Activated T-helper 1 cell treated with anti-CD3 and anti-CD28 coated beads, Interleukin-12 subunit alpha, Interleukin-12 subunit beta, Interleukin-2, Interleukin-4 antibody, amounts not matched to agents 30 ng/mL and 10 ng/mL and 1 ng/mL, durations not matched to agents 14 hours and 24 hours and 36 hours (primary cell): ENCODE data around the gene GPLD1. TPM values are rescaled to one million over a fixed set of nuclear protein-coding genes. Genes with fewer than 3 reads are reported as not detected.

ENCODE experiments used
- DNase-seq: peaks from one replicate; pipeline ENCODE4 v3.0.0; 2021; ENCODE audit warnings: low spot score
- H3K27ac Mint-ChIP-seq: one replicate; pipeline ENCODE4 v1.8.0; 2021; ENCODE audit warnings: mild to moderate bottlenecking, mixed read lengths
- H3K27me3 Mint-ChIP-seq: one replicate; pipeline ENCODE4 v1.8.0; 2022; ENCODE audit warnings: mild to moderate bottlenecking, moderate library complexity, mixed read lengths; ENCODE audit not compliant: insufficient read depth
- H3K36me3 Mint-ChIP-seq: one replicate; pipeline ENCODE4 v1.8.0; 2021; ENCODE audit warnings: low read depth, mixed read lengths
- H3K4me1 Mint-ChIP-seq: one replicate; pipeline ENCODE4 v1.8.0; 2021; ENCODE audit warnings: low read depth, mixed read lengths
- H3K4me3 Mint-ChIP-seq: one replicate; pipeline ENCODE4 v1.8.0; 2021; ENCODE audit warnings: mild to moderate bottlenecking, moderate library complexity, mixed read lengths
- H3K9me3 Mint-ChIP-seq: one replicate; pipeline ENCODE4 v1.8.0; 2021; ENCODE audit warnings: mixed read lengths
- intact Hi-C: fragments of 100-400 bp; cut with micrococcal nuclease; formaldehyde crosslinking; loops from one replicate; pipeline ENCODE4 v1.15.1; 2024
- total RNA-seq: library from RNA; stranded (reverse); gene quantifications from 2 replicates; pipeline ENCODE4 v1.2.3, GENCODE V29; 2022

The GPLD1 gene
- total RNA-seq, 1 donor from 2014 or later: 0.39 TPM

DNA sequence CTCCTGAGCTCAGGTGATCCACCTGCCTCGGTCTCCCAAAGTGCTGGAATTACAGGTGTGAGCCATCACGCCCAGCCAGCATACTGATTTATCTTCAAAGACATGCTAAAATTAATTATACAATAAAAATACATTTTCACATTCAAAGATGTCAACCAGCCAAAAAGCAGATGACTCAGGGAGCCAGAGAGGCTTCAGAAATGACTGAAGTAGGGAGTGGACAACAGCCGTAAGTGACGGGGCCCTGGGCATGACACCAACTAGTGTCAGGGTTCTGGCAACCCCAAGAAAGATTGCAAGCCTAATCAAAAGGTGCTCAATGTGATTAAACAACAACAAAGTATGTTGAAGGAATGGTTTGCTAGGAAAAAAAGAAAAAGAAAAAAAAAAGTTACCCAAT lies 28.4 kb downstream of the GPLD1 start:
- Mint-ChIP-seq H3K4me3 (no peak overlapping the region), H3K27ac (no peak overlapping the region), H3K36me3 (no peaks in the 10 kb centered on the region), H3K9me3 (no peaks in the 10 kb centered on the region), H3K27me3 (peaks cover 3% of the 10 kb centered on the region), H3K4me1 (no peaks in the 10 kb centered on the region)
- DNase-seq: no peak
- intact Hi-C loops: no loop called here

- H3K27ac Mint-ChIP-seq: no peak overlapping the region
- no peaks in the 10 kb centered on the region for H3K36me3 Mint-ChIP-seq
- intact Hi-C loops: no loop called here
- H3K4me3 Mint-ChIP-seq: no peak overlapping the region
- peaks cover 3% of the 10 kb centered on the region for H3K27me3 Mint-ChIP-seq
- no peak for DNase-seq
- no peaks in the 10 kb centered on the region for H3K9me3 Mint-ChIP-seq
- H3K4me1 Mint-ChIP-seq: no peaks in the 10 kb centered on the region
Observed at GRCh38 chr6:24458941-24459340, 30.4 kb downstream of the GPLD1 start.

GRCh38 chr6:24458134-24458533 lies 31.2 kb downstream of the GPLD1 start:
- no peaks in the 10 kb centered on the region for H3K36me3 Mint-ChIP-seq
- no peak for DNase-seq
- H3K27ac Mint-ChIP-seq: no peak overlapping the region
- H3K4me1 Mint-ChIP-seq: no peaks in the 10 kb centered on the region
- H3K4me3 Mint-ChIP-seq: no peak overlapping the region
- H3K9me3 Mint-ChIP-seq: no peaks in the 10 kb centered on the region
- intact Hi-C loops: no loop called here
- peaks cover 3% of the 10 kb centered on the region for H3K27me3 Mint-ChIP-seq

DNA sequence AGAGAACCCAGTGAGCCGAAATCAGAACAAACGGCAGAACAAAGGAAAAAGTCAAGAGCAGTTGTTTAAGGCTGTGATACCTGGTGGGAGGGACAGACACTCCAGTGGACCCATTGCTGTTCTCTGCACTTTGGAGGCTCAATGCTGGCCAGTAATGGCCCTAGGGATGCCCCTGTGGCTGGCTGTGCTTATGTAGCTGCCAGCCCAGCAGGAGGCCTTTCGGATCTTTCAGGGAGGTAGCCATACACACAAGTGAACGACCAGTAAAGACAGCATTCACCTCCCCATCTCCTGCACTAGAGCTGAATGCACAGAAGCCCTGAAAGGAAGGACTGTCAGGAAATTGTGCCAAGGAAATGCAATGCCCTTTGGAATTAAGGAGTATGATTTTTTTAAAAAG lies 34.3 kb downstream of the GPLD1 start:
- intact Hi-C loops: no loop called here
- H3K9me3 Mint-ChIP-seq: no peaks in the 10 kb centered on the region
- DNase-seq: no peak
- no peaks in the 10 kb centered on the region for H3K4me1 Mint-ChIP-seq
- H3K27ac Mint-ChIP-seq: no peak overlapping the region
- no peaks in the 10 kb centered on the region for H3K27me3 Mint-ChIP-seq
- no peaks in the 10 kb centered on the region for H3K36me3 Mint-ChIP-seq
- H3K4me3 Mint-ChIP-seq: no peak overlapping the region

- intact Hi-C loops: no loop called here
- H3K36me3 Mint-ChIP-seq: no peaks in the 10 kb centered on the region
- H3K4me3 Mint-ChIP-seq: no peak overlapping the region
- H3K9me3 Mint-ChIP-seq: no peaks in the 10 kb centered on the region
- no peak for DNase-seq
- H3K27me3 Mint-ChIP-seq: no peaks in the 10 kb centered on the region
- H3K4me1 Mint-ChIP-seq: no peaks in the 10 kb centered on the region
- H3K27ac Mint-ChIP-seq: no peak overlapping the region
Observed at GRCh38 chr6:24454452-24454851, 34.9 kb downstream of the GPLD1 start.

- Mint-ChIP-seq H3K4me3 (no peak overlapping the region), H3K27me3 (no peaks in the 10 kb centered on the region), H3K4me1 (no peaks in the 10 kb centered on the region), H3K9me3 (no peaks in the 10 kb centered on the region), H3K36me3 (no peaks in the 10 kb centered on the region), H3K27ac (no peak overlapping the region)
- intact Hi-C loops: no loop called here
- DNase-seq: no peak
Observed at GRCh38 chr6:24453921-24454320, 35.5 kb downstream of the GPLD1 start.

DNA sequence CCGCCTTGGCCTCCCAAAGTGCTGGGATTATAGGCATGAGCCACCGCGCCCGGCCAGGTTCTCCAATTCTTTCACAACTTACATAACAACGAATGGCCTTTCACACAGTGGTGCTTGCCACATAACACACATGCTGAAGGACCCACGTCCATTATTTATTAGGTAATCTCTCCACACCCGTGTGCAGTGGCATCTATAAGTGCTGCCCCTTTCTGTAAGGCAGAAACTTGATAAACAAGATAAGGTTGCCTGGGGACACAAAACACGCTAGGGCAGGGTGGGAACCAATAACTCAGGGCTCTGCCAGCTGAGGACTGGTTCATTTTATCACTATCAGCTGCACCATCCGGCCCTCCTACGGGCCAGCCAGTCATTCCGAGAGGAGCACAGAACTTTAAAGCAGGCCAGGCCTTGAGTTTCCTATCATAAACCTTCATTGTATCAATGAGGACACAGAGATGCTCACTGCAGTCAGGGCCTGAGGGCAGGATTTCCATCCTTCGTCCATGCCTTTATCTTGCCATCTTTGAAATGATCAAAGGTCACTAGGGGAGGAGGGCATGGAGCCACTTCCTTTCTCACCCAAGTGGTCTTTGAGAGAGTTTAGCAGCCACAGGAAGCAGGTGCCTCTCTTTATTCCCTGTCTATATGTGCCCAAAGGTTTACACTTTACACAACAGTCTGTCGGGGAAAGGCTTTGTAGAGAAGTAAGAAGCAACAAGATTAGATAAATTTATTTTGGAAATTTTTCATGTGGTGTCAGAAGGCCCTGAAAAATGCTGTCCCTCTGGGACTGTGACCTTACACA lies 37.6 kb downstream of the GPLD1 start:
- Mint-ChIP-seq H3K4me3 (no peak overlapping the region), H3K9me3 (no peaks in the 10 kb centered on the region), H3K4me1 (no peaks in the 10 kb centered on the region), H3K27ac (no peak overlapping the region), H3K27me3 (no peaks in the 10 kb centered on the region), H3K36me3 (no peaks in the 10 kb centered on the region)
- DNase-seq: no peak
- intact Hi-C loops: no loop called here

DNA sequence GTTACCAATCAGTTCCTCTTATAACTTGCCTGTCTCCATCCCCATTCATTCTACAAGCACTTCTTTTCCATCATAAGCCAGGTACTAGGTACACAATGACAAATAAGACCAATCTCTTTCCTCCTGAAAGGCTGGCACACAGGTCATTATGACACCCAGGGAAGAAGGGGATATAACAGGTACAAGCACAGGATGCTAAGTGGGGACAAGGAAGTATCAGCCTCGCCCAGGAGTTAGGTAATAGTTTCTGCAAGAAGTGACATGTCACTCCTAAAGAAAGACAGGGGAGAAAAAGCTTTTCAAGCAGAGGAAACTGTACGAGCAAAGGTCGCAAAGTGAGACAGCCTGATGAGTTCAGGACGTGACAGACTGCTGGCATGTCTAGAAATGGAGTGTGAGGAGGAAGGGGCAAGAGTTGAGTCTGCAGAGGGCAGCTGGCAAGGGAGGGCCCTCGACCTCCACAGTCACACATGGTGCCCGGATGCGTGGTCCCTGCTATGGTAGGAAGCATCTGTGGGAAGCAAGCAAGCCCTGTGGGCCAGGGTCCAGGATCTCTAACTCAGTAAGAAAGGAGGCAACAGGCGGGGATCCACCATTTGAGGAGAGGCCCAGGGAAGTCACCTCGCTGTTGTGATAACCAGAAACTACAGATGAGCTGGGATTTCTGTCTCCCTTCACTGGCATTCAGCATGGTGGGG lies 40.4 kb downstream of the GPLD1 start:
- intact Hi-C loops: no loop called here
- H3K27me3 Mint-ChIP-seq: no peaks in the 10 kb centered on the region
- H3K27ac Mint-ChIP-seq: no peak overlapping the region
- DNase-seq: no peak
- no peaks in the 10 kb centered on the region for H3K4me1 Mint-ChIP-seq
- no peak overlapping the region for H3K4me3 Mint-ChIP-seq
- H3K9me3 Mint-ChIP-seq: no peaks in the 10 kb centered on the region
- no peaks in the 10 kb centered on the region for H3K36me3 Mint-ChIP-seq

DNA sequence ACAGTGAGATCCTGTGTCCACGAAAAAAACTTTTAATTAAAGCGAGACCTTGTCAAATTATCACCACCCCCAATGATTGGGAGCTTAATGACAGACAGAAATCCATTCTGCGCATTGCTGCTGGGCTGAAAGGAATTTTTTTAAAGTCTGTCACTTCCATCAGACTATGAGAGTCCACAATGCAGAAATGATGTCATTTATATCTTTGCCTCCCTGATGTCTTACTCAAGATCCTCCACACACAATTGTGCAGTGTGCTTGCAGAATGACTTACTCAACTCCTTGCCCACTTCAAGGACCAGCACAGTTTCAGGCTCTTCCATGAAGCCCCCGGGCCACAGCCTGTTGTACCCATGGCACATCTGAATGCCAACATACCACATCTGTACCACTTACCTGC lies 41.0 kb downstream of the GPLD1 start:
- intact Hi-C loops: no loop called here
- Mint-ChIP-seq H3K4me1 (no peaks in the 10 kb centered on the region), H3K36me3 (no peaks in the 10 kb centered on the region), H3K4me3 (no peak overlapping the region), H3K9me3 (no peaks in the 10 kb centered on the region), H3K27ac (no peak overlapping the region), H3K27me3 (no peaks in the 10 kb centered on the region)
- no peak for DNase-seq

GRCh38 chr6:24446670-24447069 lies 42.7 kb downstream of the GPLD1 start:
- Mint-ChIP-seq H3K27me3 (no peaks in the 10 kb centered on the region), H3K4me3 (no peak overlapping the region), H3K9me3 (no peaks in the 10 kb centered on the region), H3K4me1 (no peaks in the 10 kb centered on the region), H3K27ac (no peak overlapping the region), H3K36me3 (no peaks in the 10 kb centered on the region)
- DNase-seq: no peak
- intact Hi-C loops: no loop called here

DNA sequence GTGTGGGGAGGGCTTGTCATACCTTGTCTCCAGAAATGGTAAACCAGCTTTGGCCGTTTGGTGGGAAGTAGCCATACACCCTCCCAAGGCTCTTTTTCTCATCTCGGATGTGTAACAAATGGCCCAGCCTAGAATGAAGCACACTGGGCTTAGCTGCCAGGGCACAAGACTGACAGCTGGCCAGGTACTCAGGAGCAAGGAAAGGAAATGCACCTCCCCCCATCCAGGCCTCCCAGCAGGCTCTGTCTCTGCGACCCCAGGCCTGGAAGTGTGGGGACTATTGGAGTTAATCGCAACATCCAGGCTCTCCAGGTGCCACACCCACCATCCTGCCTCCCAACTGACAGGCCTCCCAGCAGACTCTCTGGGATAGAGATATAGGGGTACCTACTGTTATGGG lies 43.7 kb downstream of the GPLD1 start:
- H3K27me3 Mint-ChIP-seq: no peaks in the 10 kb centered on the region
- H3K4me3 Mint-ChIP-seq: no peak overlapping the region
- no peaks in the 10 kb centered on the region for H3K9me3 Mint-ChIP-seq
- intact Hi-C loops: no loop called here
- DNase-seq: no peak
- H3K27ac Mint-ChIP-seq: no peak overlapping the region
- no peaks in the 10 kb centered on the region for H3K36me3 Mint-ChIP-seq
- H3K4me1 Mint-ChIP-seq: no peaks in the 10 kb centered on the region

- Mint-ChIP-seq H3K36me3 (no peaks in the 10 kb centered on the region), H3K4me3 (no peak overlapping the region), H3K9me3 (no peaks in the 10 kb centered on the region), H3K27me3 (no peaks in the 10 kb centered on the region), H3K27ac (no peak overlapping the region), H3K4me1 (peaks cover 5% of the 10 kb centered on the region)
- no peak for DNase-seq
- intact Hi-C loops: no loop called here
Observed at GRCh38 chr6:24444588-24444987, 44.8 kb downstream of the GPLD1 start.

DNA sequence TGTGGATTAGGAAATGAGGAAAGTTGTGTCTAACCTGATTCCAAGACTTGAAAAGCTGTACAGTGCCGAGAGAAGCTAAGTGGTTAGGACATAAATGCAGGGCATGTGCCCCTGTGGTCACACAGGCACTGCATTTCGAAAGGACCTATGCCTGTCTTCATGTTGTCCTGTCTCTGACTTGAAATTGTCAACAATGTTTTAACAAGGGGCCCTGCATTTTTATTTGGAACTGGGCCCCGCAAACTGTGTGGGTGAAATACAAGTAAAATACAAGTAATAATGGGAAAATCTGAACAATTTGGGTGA lies 47.8 kb downstream of the GPLD1 start:
- H3K36me3 Mint-ChIP-seq: no peaks in the 10 kb centered on the region
- H3K27ac Mint-ChIP-seq: no peak overlapping the region
- H3K4me1 Mint-ChIP-seq: peaks cover 5% of the 10 kb centered on the region
- H3K4me3 Mint-ChIP-seq: no peak overlapping the region
- DNase-seq: no peak
- H3K9me3 Mint-ChIP-seq: no peaks in the 10 kb centered on the region
- intact Hi-C loops: no loop called here
- H3K27me3 Mint-ChIP-seq: no peaks in the 10 kb centered on the region
